Astrocyte (in vitro differentiated cells and primary cell): ENCODE results near the gene CFHR3. TPM values are rescaled to one million over a fixed set of nuclear protein-coding genes. Genes with fewer than 3 reads are reported as not detected.
"Not testable (repeated sequence)": the region's sequence is repeated elsewhere in the genome, so short reads cannot be mapped to it uniquely, and the experiment has no call there.

Experiments
- DNase-seq: peaks from one replicate; pipeline ENCODE4 v3.0.0-alpha.2; 2010; ENCODE audit warnings: low read depth
- FAIRE-seq: peaks from 2 replicates; lab custom pipeline; 2011; peaks lifted over from hg19 to GRCh38; lab: Jason Lieb, UNC
- H2AFZ ChIP-seq: 2 replicates; pipeline ENCODE4 v1.6.0; 2012; ENCODE audit warnings: low read depth, low read length, inconsistent platforms
- H3K27ac ChIP-seq: 2 replicates; pipeline ENCODE4 v1.5.1; 2011; ENCODE audit warnings: low read depth, low read length, inconsistent platforms
- H3K27me3 ChIP-seq: 2 replicates; pipeline ENCODE4 v1.6.0; 2011; ENCODE audit warnings: low read length, inconsistent platforms; ENCODE audit not compliant: insufficient read depth
- H3K36me3 ChIP-seq: 2 replicates; pipeline ENCODE4 v1.5.1; 2011; ENCODE audit warnings: low read length, inconsistent platforms; ENCODE audit not compliant: insufficient read depth
- H3K4me1 ChIP-seq: 2 replicates; pipeline ENCODE4 v1.5.1; 2011; ENCODE audit warnings: low read length, inconsistent platforms; ENCODE audit not compliant: insufficient read depth
- H3K4me2 ChIP-seq: 2 replicates; pipeline ENCODE4 v1.6.0; 2012; ENCODE audit warnings: low read length, inconsistent platforms
- H3K4me3 ChIP-seq: 2 replicates; pipeline ENCODE4 v1.5.1; 2011; ENCODE audit warnings: low read depth, mild to moderate bottlenecking, low read length, inconsistent platforms; ENCODE audit not compliant: insufficient read depth
- H3K79me2 ChIP-seq: 2 replicates; pipeline ENCODE4 v1.6.0; 2012; ENCODE audit warnings: mild to moderate bottlenecking, low read length, inconsistent platforms; ENCODE audit not compliant: insufficient read depth
- H3K9ac ChIP-seq: 2 replicates; pipeline ENCODE4 v1.6.0; 2012; ENCODE audit warnings: mild to moderate bottlenecking, low read length, inconsistent platforms
- H3K9me3 ChIP-seq: 2 replicates; pipeline ENCODE4 v1.5.1; 2012; ENCODE audit warnings: low read depth, mild to moderate bottlenecking, low read length, inconsistent platforms; ENCODE audit not compliant: insufficient read depth
- H4K20me1 ChIP-seq: 2 replicates; pipeline ENCODE4 v1.6.0; 2012; ENCODE audit warnings: low read length, inconsistent platforms; ENCODE audit not compliant: insufficient read depth
- H3K27ac Mint-ChIP-seq: one replicate; pipeline ENCODE4 v1.8.0; 2021; ENCODE audit warnings: mild to moderate bottlenecking, mixed read lengths; ENCODE audit not compliant: unreplicated experiment
- H3K27me3 Mint-ChIP-seq: one replicate; pipeline ENCODE4 v1.8.0; 2021; ENCODE audit warnings: low read depth, mixed read lengths; ENCODE audit not compliant: unreplicated experiment
- H3K36me3 Mint-ChIP-seq: one replicate; pipeline ENCODE4 v1.8.0; 2021; ENCODE audit warnings: low read depth, mixed read lengths; ENCODE audit not compliant: unreplicated experiment
- H3K4me1 Mint-ChIP-seq: one replicate; pipeline ENCODE4 v1.8.0; 2021; ENCODE audit warnings: low read depth, mixed read lengths; ENCODE audit not compliant: unreplicated experiment
- H3K4me3 Mint-ChIP-seq: one replicate; pipeline ENCODE4 v1.8.0; 2021; ENCODE audit warnings: mild to moderate bottlenecking, moderate library complexity, mixed read lengths; ENCODE audit not compliant: unreplicated experiment
- H3K9me3 Mint-ChIP-seq: one replicate; pipeline ENCODE4 v1.8.0; 2021; ENCODE audit warnings: mild to moderate bottlenecking, mixed read lengths; ENCODE audit not compliant: unreplicated experiment
- CTCF ChIP-seq: IDR thresholded peaks from 2 replicates; pipeline ENCODE4 v1.5.1; 2011; ENCODE audit warnings: low read depth, mild to moderate bottlenecking, inconsistent platforms, low read length, moderate library complexity; ENCODE audit not compliant: insufficient read depth
- total RNA-seq: library from RNA; stranded (reverse); gene quantifications from 2 replicates; pipeline ENCODE4 v1.2.1, GENCODE V29; 2021

Gene CFHR3
- total RNA-seq, 1 donor from 2014 or later: not detected

GRCh38 chr1:196743244-196743643 is 31.4 kb upstream of the CFHR3 start:
- not testable (repeated sequence) for H3K4me3 Mint-ChIP-seq, H3K4me3 ChIP-seq, H3K4me1 ChIP-seq, H3K9ac ChIP-seq, H3K27ac Mint-ChIP-seq, H3K27me3 Mint-ChIP-seq, H3K27me3 ChIP-seq, H4K20me1 ChIP-seq, H2AFZ ChIP-seq, H3K4me1 Mint-ChIP-seq, H3K4me2 ChIP-seq, H3K27ac ChIP-seq, H3K79me2 ChIP-seq, H3K36me3 ChIP-seq, DNase-seq, H3K9me3 ChIP-seq, FAIRE-seq
- H3K9me3 Mint-ChIP-seq: peaks cover 11% of the 10 kb centered on the region
- H3K36me3 Mint-ChIP-seq: peaks cover 16% of the 10 kb centered on the region
- peak; percentile 30 for TF ChIP-seq CTCF

GRCh38 chr1:196765019-196765740 is 9.5 kb upstream of the CFHR3 start:
- not testable (repeated sequence) for H3K79me2 ChIP-seq, H3K9ac ChIP-seq, H3K27me3 ChIP-seq, H3K27me3 Mint-ChIP-seq, H3K9me3 Mint-ChIP-seq, H3K27ac Mint-ChIP-seq, H2AFZ ChIP-seq, DNase-seq, H3K4me1 Mint-ChIP-seq, H3K27ac ChIP-seq, H3K36me3 Mint-ChIP-seq, H4K20me1 ChIP-seq, H3K9me3 ChIP-seq, H3K4me1 ChIP-seq, H3K36me3 ChIP-seq, H3K4me3 ChIP-seq, H3K4me2 ChIP-seq, H3K4me3 Mint-ChIP-seq
- peak; percentile 60 for FAIRE-seq

GRCh38 chr1:196769823-196770222 is 4.8 kb upstream of the CFHR3 start:
- not testable (repeated sequence) for H3K9me3 ChIP-seq, H3K79me2 ChIP-seq, DNase-seq, FAIRE-seq, H2AFZ ChIP-seq, H3K27me3 ChIP-seq, H3K36me3 Mint-ChIP-seq, H3K4me1 Mint-ChIP-seq, H3K9me3 Mint-ChIP-seq, H3K4me1 ChIP-seq, H3K36me3 ChIP-seq, H4K20me1 ChIP-seq, H3K27ac Mint-ChIP-seq, H3K4me3 Mint-ChIP-seq, H3K4me3 ChIP-seq, H3K9ac ChIP-seq, H3K4me2 ChIP-seq, H3K27ac ChIP-seq, H3K27me3 Mint-ChIP-seq
